Naive B cell (primary cell): ENCODE measurements around the gene ASCL2. TPM values are rescaled to one million over a fixed set of nuclear protein-coding genes. Genes with fewer than 3 reads are reported as not detected.
"Not testable (repeated sequence)": the region's sequence is repeated elsewhere in the genome, so short reads cannot be mapped to it uniquely, and the experiment has no call there.

Source experiments
- ATAC-seq, 2 donors: fragments of 150-1000 bp; cut with Tn5 transposase; 2 replicates each; pipeline ENCODE4 v1.10.0; 2021; ENCODE audit warnings: low read depth in 2 of 2, mild to moderate bottlenecking in 2 of 2, moderate library complexity in 2 of 2
- DNase-seq: peaks from one replicate; pipeline ENCODE4 v3.0.0; 2022
- H3K27ac Mint-ChIP-seq, 6 donors: one replicate each; pipeline ENCODE4 v1.8.0; 2020 to 2022; ENCODE audit warnings: mild to moderate bottlenecking in 6 of 6, mixed read lengths in 6 of 6, moderate library complexity in 5 of 6, inconsistent platforms in 2 of 6
- H3K27me3 Mint-ChIP-seq, 3 donors: one replicate each; pipeline ENCODE4 v1.8.0; 2021 to 2022; ENCODE audit warnings: mixed read lengths in 3 of 3, mild to moderate bottlenecking in 1 of 3
- H3K36me3 Mint-ChIP-seq, 2 donors: one replicate each; pipeline ENCODE4 v1.8.0; 2020 to 2022; ENCODE audit warnings: mixed read lengths in 2 of 2, inconsistent platforms in 1 of 2, mild to moderate bottlenecking in 1 of 2
- H3K4me1 Mint-ChIP-seq, 3 donors: one replicate each; pipeline ENCODE4 v1.8.0; 2020 to 2022; ENCODE audit warnings: mixed read lengths in 3 of 3, inconsistent platforms in 1 of 3, mild to moderate bottlenecking in 1 of 3, moderate library complexity in 1 of 3
- H3K4me3 Mint-ChIP-seq, 8 donors: one replicate each; pipeline ENCODE4 v1.8.0; 2020 to 2022; ENCODE audit warnings: mild to moderate bottlenecking in 8 of 8, mixed read lengths in 8 of 8, moderate library complexity in 8 of 8, inconsistent platforms in 2 of 8
- H3K9me3 Mint-ChIP-seq, 7 donors: one replicate each; pipeline ENCODE4 v1.8.0; 2020 to 2022; ENCODE audit warnings: mixed read lengths in 7 of 7, mild to moderate bottlenecking in 5 of 7, inconsistent platforms in 2 of 7, moderate library complexity in 1 of 7
- polyA plus RNA-seq, 6 donors: library from polyadenylated mRNA; unstranded; fragments of 300-500 nt; fragmentation: Illumina TruSeq; gene quantifications; one replicate each; pipeline ENCODE4 v1.2.3, GENCODE V29; 2021; ENCODE audit warnings: low read depth in 6 of 6

Gene ASCL2
- polyA plus RNA-seq, 6 donors from 2014 or later: 0.35 to 1.7 (median 0.60) TPM; not detected in 1

- H3K4me1 Mint-ChIP-seq: peaks cover 0 to 2% (median 0%) of the 10 kb centered on the region in 3 donors
- H3K36me3 Mint-ChIP-seq: no peaks in the 10 kb centered on the region
- H3K27me3 Mint-ChIP-seq: peaks cover 0 to 20% (median 10%) of the 10 kb centered on the region in 3 donors
- DNase-seq (no peak), ATAC-seq (no peak)
- no peak overlapping the region for H3K27ac Mint-ChIP-seq
- H3K4me3 Mint-ChIP-seq: no peak overlapping the region
- peaks cover 0 to 8% (median 3%) of the 10 kb centered on the region in 7 donors for H3K9me3 Mint-ChIP-seq
Measured at GRCh38 chr11:2252018-2252417, 18.4 kb downstream of the ASCL2 start.

- H3K36me3 Mint-ChIP-seq: no peaks in the 10 kb centered on the region
- DNase-seq: no peak
- ATAC-seq: no peak
Measured at GRCh38 chr11:2251138-2251537, 19.2 kb downstream of the ASCL2 start.

GRCh38 chr11:2250485-2250884 lies 19.9 kb downstream of the ASCL2 start:
- Mint-ChIP-seq H3K4me1 (no peaks in the 10 kb centered on the region), H3K36me3 (no peaks in the 10 kb centered on the region), H3K4me3 (no peak overlapping the region), H3K9me3 (peaks cover 0 to 8% (median 3%) of the 10 kb centered on the region in 7 donors), H3K27ac (peak overlapping the region in 1 of 6 donors; percentile 81), H3K27me3 (peaks cover 6 to 20% (median 10%) of the 10 kb centered on the region in 3 donors)
- DNase-seq (no peak), ATAC-seq (no peak)

More at GRCh38 chr11:2251138-2251537, 19.2 kb downstream of the ASCL2 start:
- H3K9me3 Mint-ChIP-seq: peaks cover 0 to 8% (median 3%) of the 10 kb centered on the region in 7 donors
- H3K27me3 Mint-ChIP-seq: peaks cover 5 to 20% (median 10%) of the 10 kb centered on the region in 3 donors
- H3K27ac Mint-ChIP-seq: peak overlapping the region in 1 of 6 donors; percentile 44
- no peaks in the 10 kb centered on the region for H3K4me1 Mint-ChIP-seq
- no peak overlapping the region for H3K4me3 Mint-ChIP-seq

GRCh38 chr11:2250041-2250440 lies 20.3 kb downstream of the ASCL2 start:
- Mint-ChIP-seq H3K27ac (no peak overlapping the region), H3K9me3 (peaks cover 0 to 5% (median 3%) of the 10 kb centered on the region in 7 donors), H3K36me3 (no peaks in the 10 kb centered on the region), H3K4me1 (no peaks in the 10 kb centered on the region), H3K4me3 (no peak overlapping the region), H3K27me3 (peaks cover 6 to 21% (median 14%) of the 10 kb centered on the region in 3 donors)
- DNase-seq (no peak), ATAC-seq (no peak)

GRCh38 chr11:2249189-2249916 lies 21.0 kb downstream of the ASCL2 start:
- DNase-seq: no peak
- Mint-ChIP-seq H3K27me3 (peaks cover 9 to 27% (median 20%) of the 10 kb centered on the region in 3 donors), H3K36me3 (no peaks in the 10 kb centered on the region)

GRCh38 chr11:2248762-2249161 lies 21.6 kb downstream of the ASCL2 start:
- Mint-ChIP-seq H3K27me3 (peaks cover 9 to 33% (median 26%) of the 10 kb centered on the region in 3 donors), H3K27ac (no peak overlapping the region), H3K9me3 (peaks cover 0 to 4% (median 0%) of the 10 kb centered on the region in 7 donors), H3K4me3 (no peak overlapping the region), H3K4me1 (no peaks in the 10 kb centered on the region), H3K36me3 (no peaks in the 10 kb centered on the region)
- DNase-seq (no peak), ATAC-seq (no peak)

More at GRCh38 chr11:2249189-2249916, 21.0 kb downstream of the ASCL2 start:
- H3K4me1 Mint-ChIP-seq: no peaks in the 10 kb centered on the region
- no peak overlapping the region for H3K4me3 Mint-ChIP-seq
- ATAC-seq: no peak
- H3K9me3 Mint-ChIP-seq: peaks cover 0 to 5% (median 0%) of the 10 kb centered on the region in 7 donors
- H3K27ac Mint-ChIP-seq: no peak overlapping the region

GRCh38 chr11:2248242-2248641 lies 22.1 kb downstream of the ASCL2 start:
- Mint-ChIP-seq H3K9me3 (peaks cover 0 to 2% (median 0%) of the 10 kb centered on the region in 7 donors), H3K4me3 (no peak overlapping the region), H3K36me3 (no peaks in the 10 kb centered on the region), H3K27ac (no peak overlapping the region), H3K4me1 (no peaks in the 10 kb centered on the region), H3K27me3 (peaks cover 9 to 38% (median 31%) of the 10 kb centered on the region in 3 donors)
- no peak for ATAC-seq
- DNase-seq: no peak

- Mint-ChIP-seq H3K4me3 (no peak overlapping the region), H3K27me3 (peaks cover 14 to 45% (median 37%) of the 10 kb centered on the region in 3 donors), H3K4me1 (no peaks in the 10 kb centered on the region), H3K27ac (no peak overlapping the region), H3K36me3 (no peaks in the 10 kb centered on the region), H3K9me3 (peaks cover 3 to 10% (median 6%) of the 10 kb centered on the region in 7 donors)
- no peak for ATAC-seq
- DNase-seq: no peak
Measured at GRCh38 chr11:2247496-2247895, 22.9 kb downstream of the ASCL2 start.

GRCh38 chr11:2240834-2241233 lies 29.6 kb downstream of the ASCL2 start:
- no peak for DNase-seq
- no peaks in the 10 kb centered on the region for H3K36me3 Mint-ChIP-seq
- H3K27ac Mint-ChIP-seq: no peak overlapping the region
- no peak overlapping the region for H3K4me3 Mint-ChIP-seq
- H3K9me3 Mint-ChIP-seq: peaks cover 3 to 38% (median 16%) of the 10 kb centered on the region in 7 donors
- ATAC-seq: no peak
- H3K4me1 Mint-ChIP-seq: no peaks in the 10 kb centered on the region
- peaks cover 15 to 59% (median 42%) of the 10 kb centered on the region in 3 donors for H3K27me3 Mint-ChIP-seq

- DNase-seq (no peak), ATAC-seq (no peak)
- Mint-ChIP-seq H3K27me3 (peaks cover 19 to 48% (median 34%) of the 10 kb centered on the region in 3 donors), H3K9me3 (peaks cover 1 to 34% (median 12%) of the 10 kb centered on the region in 7 donors), H3K27ac (peak overlapping the region in 1 of 6 donors; percentile 2), H3K4me3 (no peak overlapping the region), H3K4me1 (no peaks in the 10 kb centered on the region), H3K36me3 (no peaks in the 10 kb centered on the region)
Measured at GRCh38 chr11:2237457-2238238, 32.7 kb downstream of the ASCL2 start.

GRCh38 chr11:2236381-2237134 lies 33.8 kb downstream of the ASCL2 start:
- not testable (repeated sequence) for H3K4me3 Mint-ChIP-seq, H3K27ac Mint-ChIP-seq, H3K36me3 Mint-ChIP-seq, H3K4me1 Mint-ChIP-seq, DNase-seq, ATAC-seq
- peaks cover 17 to 50% (median 39%) of the 10 kb centered on the region in 3 donors for H3K27me3 Mint-ChIP-seq
- peaks cover 0 to 27% (median 6%) of the 10 kb centered on the region in 7 donors for H3K9me3 Mint-ChIP-seq

GRCh38 chr11:2235588-2236326 lies 34.6 kb downstream of the ASCL2 start:
- DNase-seq (no peak), ATAC-seq (no peak)
- Mint-ChIP-seq H3K27ac (no peak overlapping the region), H3K27me3 (peaks cover 17 to 52% (median 45%) of the 10 kb centered on the region in 3 donors), H3K4me3 (peak overlapping the region in 1 of 8 donors; percentile 76), H3K36me3 (peaks cover 2 to 3% of the 10 kb centered on the region in 2 donors), H3K9me3 (peaks cover under 1 to 27% (median 8%) of the 10 kb centered on the region in 7 donors), H3K4me1 (no peaks in the 10 kb centered on the region)
